GM19324 (cell line): Measurements from ENCODE around the gene OSBPL3.
"Not testable (repeated sequence)": the region's sequence is repeated elsewhere in the genome, so short reads cannot be mapped to it uniquely, and the experiment has no call there.

Experiments used
- ATAC-seq: cut with Tn5 transposase; IDR thresholded peaks from one replicate; pipeline ENCODE4 v1.9.1; 2021; ENCODE audit warnings: mild to moderate bottlenecking, moderate library complexity; ENCODE audit not compliant: unreplicated experiment, low FRiP score

The OSBPL3 gene

DNA sequence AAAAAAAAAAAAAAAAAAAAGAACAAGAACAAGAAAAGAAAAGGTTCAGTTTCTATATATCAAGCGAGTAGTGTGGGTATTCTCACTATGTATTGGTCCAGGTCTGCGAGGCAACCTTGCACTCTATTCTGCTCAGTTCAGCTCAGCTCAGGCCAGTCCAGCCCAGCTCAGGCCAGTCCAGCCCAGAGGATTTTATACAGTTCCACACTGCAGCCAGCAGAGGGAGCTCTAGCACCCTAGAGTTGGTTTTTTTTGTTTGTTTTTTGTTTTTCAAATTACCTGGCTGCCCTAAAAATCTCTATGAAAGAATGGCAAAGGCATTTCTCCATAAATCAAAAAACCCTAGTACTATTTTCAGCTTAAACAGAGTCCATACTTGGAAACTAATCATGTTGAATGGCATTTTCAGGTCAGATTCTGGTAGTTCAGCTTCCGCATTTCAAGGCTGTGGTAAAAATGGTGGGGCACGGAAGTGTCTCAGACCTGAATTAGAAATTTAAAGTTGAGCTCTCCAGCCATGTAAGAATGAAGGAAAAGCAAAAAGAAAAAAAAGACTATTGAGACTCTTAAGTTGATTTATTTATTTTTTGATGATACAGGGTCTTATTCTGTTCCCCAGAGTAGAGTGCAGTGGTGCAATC is 167.6 kb downstream of the OSBPL3 start:
- no peak for ATAC-seq

DNA sequence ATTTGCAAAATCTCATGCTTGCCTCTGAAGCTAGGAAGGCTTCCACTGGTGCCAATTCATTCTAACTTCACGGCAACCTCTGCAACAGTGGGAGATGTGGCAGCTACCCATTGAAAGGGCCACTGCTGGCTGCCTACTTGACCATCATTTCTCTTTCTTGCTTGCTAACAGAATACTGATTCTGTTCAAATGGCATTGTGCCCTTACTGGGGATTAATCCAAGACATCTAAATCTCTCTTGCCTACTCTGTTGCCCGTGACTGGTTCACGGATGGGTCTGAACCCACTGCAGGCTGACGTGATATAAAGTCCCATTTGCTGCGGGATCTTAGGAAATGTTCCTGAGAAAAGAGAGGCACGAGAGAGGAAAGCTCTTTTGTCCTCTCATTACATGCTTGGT is 171.5 kb downstream of the OSBPL3 start:
- ATAC-seq: no peak

DNA sequence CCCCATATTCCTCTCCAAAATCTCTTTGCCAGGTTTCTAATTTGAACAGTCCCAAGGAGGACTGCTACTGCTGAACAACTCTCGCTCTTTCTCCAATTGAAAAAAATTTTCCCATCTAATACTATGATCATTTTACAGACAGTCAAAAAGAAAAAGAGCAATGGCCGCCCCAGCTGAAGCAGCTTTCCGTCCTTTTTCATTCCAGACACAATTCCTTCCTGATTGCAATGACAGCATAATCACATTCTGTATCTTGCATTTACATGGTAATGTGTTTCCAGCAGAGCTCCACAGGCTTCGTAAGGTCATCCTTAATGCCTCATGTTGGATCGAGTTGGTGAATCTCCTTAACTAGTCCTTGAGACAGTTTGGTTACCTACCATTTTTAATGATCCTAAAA is 177.7 kb downstream of the OSBPL3 start:
- no peak for ATAC-seq

DNA sequence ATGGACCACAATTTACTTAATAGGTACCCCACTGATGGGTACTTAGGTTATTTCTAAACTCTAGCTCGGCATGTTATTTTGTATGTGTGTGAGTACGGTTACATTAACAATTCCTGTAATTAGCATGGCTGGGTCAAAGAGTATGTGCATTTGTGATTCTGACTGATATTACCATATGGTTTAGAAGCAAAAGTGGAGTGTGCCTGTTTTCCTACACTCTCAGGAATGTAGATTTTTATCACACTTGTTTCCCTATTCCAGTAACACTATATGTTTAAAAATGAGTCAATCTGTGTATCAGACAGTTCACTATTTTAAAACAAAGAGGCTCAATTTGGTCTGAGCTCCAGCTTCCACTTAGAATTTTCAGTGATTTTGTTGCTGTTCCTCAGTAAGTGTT is 178.1 kb downstream of the OSBPL3 start:
- no peak for ATAC-seq

DNA sequence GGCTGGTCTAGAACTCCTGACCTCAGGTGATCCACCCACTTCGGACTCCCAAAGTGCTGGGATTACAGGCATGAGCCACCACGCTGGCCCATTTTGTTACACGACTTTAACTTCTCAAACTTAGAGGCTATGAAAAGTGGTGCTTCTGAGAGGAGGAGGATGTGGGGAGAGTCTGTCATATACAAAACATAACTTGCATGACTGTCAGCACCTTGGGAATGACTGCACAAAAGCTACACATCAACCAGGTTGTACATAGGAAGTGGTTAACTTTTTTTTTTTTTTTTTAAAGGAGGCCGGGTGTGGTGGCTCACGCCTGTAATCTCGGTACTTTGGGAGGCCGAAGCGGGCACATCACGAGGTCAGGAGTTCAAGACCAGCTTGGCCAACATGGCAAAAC is 179.3 kb downstream of the OSBPL3 start:
- no peak for ATAC-seq

DNA sequence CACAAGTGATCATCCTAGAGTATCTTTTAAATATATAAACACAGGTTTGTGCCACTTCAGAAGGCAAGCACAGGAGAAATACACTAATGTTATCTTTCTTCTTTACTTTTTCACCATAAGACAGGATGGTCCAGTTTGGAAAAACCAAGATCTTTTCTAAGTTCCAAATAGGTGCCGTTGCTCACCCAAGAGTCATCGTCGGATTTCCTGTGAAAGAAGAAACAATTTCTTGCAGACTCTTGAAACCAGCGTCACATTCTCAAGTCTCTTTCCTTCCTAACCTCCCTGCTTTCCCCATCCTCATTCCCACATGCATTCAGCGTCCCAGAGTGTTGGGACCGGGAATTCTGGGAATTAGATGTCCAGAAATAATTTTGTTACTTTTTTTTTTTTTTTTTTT is 179.9 kb downstream of the OSBPL3 start:
- no peak for ATAC-seq

DNA sequence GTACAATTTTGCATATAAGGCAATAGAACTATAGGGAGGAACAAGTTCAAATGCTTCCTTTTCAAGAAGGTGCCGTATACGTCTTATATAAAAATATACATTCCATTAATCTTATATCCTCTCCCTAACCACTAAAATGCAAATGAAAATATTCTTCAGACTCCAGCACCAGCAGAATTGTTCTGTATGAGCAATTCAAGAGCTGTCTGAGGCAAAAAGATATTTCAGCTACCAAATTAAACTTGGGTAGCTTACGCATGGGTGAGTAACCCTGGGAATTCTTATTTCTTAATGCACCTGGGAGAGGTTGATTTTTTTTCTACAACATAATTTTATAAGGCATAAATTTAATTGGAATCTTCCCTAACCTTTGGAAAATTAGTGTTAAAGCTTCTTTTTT is 180.5 kb downstream of the OSBPL3 start:
- no peak for ATAC-seq

DNA sequence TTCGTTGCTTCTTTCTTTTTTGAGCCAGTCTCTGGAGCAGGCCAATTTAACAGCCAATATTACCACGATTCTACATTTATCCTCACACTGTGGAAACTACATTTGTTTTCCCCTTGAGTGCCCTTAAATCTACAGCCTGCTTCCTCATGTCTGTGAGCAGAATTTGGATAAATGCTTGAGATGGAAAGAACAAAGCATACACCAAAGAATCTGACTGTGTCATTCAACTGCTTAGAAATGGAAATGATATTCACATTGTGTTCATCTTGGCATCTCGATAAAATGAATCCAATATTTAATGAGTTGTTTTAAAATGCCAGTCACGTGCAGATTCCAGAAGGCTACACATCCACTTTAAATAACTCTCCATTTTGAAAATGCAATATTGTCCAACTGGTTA is 181.7 kb downstream of the OSBPL3 start:
- ATAC-seq: no peak

DNA sequence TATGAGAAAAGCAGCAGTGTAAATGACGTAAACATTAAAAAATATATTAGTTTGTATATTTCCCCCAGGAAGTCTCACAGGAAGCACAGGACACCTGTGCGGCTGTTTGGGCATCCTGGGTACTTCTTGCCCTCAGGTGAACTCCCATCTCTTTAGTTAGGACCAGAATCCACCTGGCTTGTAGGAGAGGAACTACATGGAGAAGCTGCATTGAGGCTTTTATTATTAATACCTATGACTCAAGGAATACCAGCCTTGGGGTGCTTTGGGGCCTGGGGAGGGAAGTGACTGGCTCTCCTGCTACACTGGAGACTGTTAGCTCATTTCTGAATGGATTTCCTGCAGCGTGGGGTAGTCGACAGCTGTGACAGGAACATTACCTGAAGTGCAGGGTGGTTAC is 182.7 kb downstream of the OSBPL3 start:
- ATAC-seq: no peak

DNA sequence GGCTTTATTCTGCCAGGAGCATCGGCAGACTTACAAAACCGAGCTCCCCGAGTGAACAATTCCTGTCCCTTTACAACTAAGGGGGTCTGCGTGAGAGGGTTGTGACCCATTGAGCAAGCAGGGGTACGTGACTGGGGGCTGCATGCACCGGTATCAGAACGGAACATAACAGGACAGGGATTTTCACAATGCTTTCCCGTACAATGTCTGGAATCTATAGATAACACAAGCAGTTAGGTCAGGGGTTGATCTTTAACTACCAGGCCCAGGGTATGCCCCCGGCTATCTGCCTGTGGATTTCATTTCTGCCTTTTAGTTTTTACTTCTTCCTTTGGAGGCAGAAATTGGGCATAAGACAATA is 184.6 kb downstream of the OSBPL3 start:
- no peak for ATAC-seq

DNA sequence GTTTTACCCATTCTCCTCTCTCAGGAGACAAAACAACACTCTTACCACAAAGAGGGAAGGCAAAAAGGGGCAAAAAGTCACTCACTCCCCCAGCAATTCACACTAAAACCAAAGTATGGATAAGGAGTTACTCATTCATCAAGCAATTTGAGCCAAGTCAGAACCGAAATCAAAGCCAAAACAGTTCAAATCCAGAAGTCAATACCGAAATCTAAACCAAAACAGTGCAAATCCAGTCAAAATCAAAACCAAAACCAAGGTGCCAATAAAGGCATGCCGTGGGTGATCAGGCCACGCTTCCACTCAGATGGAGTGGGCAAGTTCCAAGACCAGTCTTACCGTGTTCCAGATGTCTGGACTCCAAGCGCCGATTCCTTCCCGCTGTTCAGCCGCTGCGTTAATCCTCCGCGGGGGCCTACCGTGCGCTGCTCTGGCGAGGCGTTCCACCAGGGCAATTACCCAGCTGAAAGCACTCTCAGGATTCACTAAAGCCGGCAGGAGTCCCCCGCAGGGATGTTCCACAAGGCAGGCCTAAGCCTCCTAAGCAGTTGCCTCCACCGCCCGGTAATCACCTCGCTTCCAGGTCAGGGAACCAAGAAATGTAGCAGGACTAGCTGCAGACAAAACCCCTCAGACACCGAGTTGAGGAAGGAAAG is 185.1 kb downstream of the OSBPL3 start:
- ATAC-seq: not testable (repeated sequence)

DNA sequence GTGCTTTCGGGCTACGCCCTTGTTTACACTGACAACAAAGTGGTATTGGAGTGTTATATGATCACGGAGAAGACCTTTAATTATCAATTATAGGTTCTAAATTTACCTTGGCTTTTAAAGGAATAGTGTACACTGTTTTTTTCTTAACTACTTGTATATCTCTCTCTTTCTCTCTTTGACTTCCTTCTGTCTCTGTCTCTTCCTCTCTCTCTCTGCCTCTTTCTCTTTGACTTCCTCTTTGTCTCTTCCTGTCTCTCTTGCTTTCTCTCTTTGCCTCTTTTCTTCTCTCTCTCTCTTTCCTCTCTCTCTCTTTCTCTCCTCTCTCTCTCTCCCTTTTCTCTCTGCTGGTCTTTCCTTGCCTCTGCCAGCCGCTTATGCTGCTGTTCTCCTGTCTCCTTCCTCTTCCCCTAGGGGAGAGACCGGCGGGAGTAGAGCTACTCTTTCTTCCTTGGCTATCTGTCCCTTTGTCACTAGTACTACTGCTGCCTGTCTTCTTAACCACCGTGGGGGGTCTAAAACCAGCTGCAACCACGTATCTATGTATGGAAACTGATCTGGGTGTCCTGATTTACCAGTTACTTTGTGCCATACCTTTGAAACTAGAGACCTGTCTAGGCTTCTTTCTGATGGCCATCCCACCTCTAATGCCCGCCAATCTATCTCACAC is 185.9 kb downstream of the OSBPL3 start:
- ATAC-seq: no peak

DNA sequence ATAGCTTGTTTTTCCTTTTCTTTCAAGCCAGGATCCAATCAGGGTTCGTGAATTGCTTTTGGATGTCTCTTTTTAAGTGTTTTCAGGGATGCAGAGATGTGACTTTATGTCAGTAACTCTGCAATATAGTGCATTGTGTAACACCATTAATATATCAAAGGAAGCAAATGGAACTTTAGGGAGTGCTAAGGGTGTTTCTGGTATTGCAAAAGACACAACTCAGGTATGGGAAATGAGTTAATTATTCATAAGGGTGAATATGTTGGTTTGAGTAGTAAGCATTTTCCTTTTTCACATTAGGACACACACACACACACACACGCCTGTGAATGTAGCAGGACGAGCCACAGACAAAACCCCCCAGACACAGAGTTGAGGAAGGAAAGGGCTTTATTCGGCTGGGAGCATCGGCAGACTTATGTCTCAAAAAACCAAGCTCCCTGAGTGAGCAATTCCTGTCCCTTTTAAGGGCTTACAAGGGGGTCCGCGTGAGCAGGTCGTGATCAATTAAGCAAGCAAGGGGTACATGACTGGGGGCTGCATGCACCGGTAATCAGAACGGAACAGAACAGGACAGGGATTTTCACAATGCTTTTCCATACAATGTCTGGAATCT is 190.9 kb downstream of the OSBPL3 start:
- ATAC-seq: no peak

DNA sequence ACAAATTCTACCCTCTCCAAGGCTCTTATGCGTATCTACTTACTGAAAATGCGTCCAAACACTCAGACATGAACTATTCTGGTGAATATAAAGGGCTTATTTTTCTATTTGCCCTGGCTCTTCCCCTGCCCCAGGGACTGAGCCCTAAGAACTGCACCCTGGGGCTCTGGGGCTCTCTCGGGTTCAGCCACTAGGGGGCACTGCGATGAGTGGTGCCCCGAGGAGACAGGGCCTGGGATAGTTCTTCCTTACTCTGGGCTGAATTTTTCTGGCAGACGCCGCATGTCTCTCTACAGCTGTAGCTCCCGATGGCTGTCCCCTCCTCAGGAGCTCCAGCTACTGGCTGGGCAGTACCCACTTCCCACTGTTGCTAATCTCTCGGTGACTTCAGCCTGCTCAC is 191.9 kb downstream of the OSBPL3 start:
- ATAC-seq: no peak

DNA sequence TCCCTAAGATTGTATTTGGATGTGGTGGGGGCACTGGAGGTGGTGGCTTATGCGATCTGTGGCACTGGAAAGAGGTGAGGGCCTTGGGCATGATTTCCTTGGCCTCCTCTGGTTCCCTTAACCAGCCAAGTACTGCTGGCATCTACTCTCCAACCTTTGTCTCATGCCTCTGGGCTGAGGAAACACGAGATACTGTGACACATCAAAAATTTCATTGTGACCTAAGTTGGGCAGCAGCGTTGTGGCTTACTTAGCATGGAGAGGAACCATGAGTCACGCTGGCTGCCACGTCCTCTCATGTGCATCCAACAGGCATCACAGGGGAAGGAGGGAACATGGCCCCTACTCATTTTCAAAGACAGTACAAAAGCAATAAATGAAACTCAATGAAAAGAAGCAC is 193.0 kb downstream of the OSBPL3 start:
- ATAC-seq: no peak

DNA sequence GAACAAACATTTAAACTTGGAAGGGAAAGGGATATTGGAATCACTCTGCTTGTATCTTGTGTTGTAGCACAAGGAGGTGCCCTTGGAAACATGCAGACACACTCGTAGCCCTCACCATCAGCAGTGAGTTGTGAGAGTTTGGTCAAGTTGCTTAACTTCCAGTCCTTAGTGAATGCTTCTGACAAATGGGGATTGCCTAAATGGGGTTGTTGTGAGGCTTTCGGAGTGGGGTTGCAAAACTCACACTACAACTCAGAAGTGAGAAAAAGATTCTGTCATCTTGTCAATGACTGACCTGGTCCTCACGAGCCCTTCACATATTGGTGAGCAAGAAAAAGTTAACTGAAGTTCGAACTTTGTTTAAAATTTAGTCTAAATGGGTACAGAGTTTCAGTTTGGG is 193.7 kb downstream of the OSBPL3 start:
- no peak for ATAC-seq

DNA sequence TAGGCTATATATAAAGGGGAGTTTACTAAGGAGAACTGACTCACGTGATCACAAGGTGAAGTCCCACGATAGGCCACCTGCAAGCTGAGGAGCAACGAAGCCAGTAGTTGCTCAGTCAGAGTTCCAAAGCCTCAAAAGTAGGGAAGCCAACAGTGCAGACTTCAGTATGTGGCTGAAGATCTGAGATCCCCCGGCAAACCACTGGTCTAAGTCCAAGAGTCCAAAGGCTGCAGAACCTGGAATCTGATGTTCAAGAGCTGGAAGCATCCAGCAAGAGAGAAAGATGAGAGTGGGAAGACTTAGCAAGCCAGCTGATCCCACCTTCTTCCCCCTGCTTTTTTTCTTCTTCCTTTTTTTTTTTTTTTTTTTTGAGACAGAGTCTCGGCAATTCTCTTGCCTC is 195.7 kb downstream of the OSBPL3 start:
- no peak for ATAC-seq

DNA sequence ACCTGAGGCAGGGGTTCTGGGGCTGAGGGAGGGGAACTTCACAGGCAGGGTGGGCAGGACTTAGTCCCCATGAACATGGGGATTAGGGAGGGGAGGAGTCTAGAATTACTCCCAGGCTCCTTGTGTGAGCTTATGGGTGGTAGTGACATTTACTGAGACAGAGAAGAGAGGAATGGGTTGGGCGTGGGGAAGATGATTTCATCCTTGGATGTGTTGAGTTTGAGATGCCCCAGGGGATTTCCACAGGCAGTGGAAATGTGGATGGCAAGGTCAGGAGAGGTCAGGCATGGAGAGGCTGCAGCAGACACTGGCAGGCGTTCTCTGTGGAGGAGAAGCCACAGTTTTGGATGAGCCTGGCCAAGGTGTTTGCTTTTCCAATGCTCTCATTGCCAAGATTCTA is 196.3 kb downstream of the OSBPL3 start:
- no peak for ATAC-seq

DNA sequence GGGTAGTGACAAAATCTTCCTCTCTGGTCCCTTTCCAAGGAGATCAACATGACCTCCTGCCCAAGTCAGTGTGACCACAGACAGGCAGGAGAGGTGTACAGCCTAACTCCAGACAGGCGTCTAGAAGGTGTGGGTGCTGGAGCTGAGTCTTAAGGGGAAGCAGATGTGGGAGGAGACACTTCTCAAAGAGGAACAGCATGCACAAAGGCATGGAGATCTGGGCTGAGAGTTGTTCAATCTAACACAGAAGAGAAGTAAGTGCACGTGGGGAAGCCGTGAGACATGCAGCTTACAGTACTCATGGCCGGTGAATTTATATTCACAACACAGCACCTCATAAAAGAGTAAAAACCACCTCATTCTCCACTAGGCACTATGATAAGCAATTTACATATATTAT is 198.9 kb downstream of the OSBPL3 start:
- no peak for ATAC-seq

DNA sequence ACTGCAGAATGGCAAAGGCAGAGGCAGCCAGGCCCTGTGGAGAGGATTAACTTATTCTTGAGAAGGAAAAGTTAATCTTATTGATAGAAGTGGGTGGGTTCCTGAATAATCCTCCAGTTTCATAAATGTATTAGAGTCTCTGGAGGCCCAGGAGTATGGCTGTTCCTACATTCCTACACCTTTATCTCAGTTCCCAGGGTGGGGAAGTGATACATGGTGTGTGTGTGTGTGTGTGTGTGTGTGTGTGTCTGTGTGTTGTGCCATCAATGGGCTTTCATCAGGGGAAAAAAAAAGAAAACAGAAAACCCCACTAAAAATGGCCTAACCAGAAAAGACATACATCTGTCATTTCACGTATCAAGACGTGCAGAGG is 200.7 kb downstream of the OSBPL3 start:
- ATAC-seq: no peak

DNA sequence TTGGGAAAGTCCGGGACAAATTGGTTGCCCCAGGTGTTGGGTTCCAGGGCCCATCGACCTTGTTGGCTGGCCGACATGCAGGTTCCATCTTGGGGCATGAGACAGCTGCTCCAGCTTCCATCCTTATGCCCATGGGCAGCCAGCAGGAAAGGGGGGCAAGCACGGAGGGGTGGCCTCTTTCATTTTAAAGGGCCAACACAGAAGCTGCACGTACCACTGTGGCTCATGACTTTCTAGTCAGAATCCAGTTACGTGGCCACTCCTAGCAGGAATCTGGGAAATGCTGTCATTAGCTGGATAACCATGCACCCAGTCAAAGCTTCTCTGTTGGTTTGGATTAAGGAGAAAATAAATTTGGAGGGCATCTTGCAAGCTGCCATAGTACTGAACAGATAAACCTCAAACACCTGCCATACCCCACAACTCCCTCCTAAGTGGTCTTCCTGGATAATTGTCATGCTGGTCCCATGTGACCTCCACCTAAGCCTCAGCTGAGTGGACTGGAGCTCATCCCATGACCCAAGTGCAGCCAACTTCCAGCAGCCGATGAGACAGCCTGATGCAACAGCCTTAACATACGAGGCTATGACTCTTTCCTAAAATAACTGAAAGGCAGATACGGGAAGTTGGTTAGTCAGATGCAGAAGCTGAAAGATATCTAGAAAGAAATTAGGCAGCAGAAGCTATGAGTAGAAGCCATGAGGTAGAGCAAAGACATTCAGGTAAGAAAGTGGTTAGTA is 201.3 kb downstream of the OSBPL3 start:
- ATAC-seq: no peak
